ENCODE measurements around the gene CKAP2L. TPM values are rescaled to one million over a fixed set of nuclear protein-coding genes. Genes with fewer than 3 reads are reported as not detected.

Gene CKAP2L, protein sequence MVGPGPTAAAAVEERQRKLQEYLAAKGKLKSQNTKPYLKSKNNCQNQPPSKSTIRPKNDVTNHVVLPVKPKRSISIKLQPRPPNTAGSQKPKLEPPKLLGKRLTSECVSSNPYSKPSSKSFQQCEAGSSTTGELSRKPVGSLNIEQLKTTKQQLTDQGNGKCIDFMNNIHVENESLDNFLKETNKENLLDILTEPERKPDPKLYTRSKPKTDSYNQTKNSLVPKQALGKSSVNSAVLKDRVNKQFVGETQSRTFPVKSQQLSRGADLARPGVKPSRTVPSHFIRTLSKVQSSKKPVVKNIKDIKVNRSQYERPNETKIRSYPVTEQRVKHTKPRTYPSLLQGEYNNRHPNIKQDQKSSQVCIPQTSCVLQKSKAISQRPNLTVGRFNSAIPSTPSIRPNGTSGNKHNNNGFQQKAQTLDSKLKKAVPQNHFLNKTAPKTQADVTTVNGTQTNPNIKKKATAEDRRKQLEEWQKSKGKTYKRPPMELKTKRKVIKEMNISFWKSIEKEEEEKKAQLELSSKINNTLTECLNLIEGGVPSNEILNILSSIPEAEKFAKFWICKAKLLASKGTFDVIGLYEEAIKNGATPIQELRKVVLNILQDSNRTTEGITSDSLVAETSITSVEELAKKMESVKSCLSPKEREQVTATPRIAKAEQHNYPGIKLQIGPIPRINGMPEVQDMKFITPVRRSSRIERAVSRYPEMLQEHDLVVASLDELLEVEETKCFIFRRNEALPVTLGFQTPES
- total RNA-seq = 5.5 TPM
- polyA plus RNA-seq (ENCODE audit: insufficient read depth in 1 of 8, insufficient read length in 8 of 8, low replicate concordance in 1 of 8) = 10 to 100 TPM in 3 of 8 donors, 1 to 10 TPM in 5; 6.6 to 17.9 (median 9.8) TPM
- long read RNA-seq, donor 1 = 0 reads
- long read RNA-seq, donor 2 = 0 reads
- long read RNA-seq, donor 3 = 0 reads
- long read RNA-seq, donor 4 = 0 reads
- long read RNA-seq, donor 5, full-length matches to known transcripts = 3 of 14 reads
- long read RNA-seq, donor 5, partial matches to known transcripts = 11 of 14 reads
- long read RNA-seq, donor 5, other reads (novel, unspliced or antisense) = 0 of 14 reads
- long read RNA-seq, donor 6, full-length matches to known transcripts = 2 of 2 reads
- long read RNA-seq, donor 6, partial matches to known transcripts = 0 of 2 reads
- long read RNA-seq, donor 6, other reads (novel, unspliced or antisense) = 0 of 2 reads
- long read RNA-seq, donor 7, full-length matches to known transcripts = 1 of 1 reads
- long read RNA-seq, donor 7, partial matches to known transcripts = 0 of 1 reads
- long read RNA-seq, donor 7, other reads (novel, unspliced or antisense) = 0 of 1 reads
- long read RNA-seq, donor 8, full-length matches to known transcripts = 4 of 4 reads
- long read RNA-seq, donor 8, partial matches to known transcripts = 0 of 4 reads
- long read RNA-seq, donor 8, other reads (novel, unspliced or antisense) = 0 of 4 reads
- long read RNA-seq, donor 9 = 0 reads
- long read RNA-seq, donor 10 = 0 reads
- long read RNA-seq, donor 11, full-length matches to known transcripts = 1 of 1 reads
- long read RNA-seq, donor 11, partial matches to known transcripts = 0 of 1 reads
- long read RNA-seq, donor 11, other reads (novel, unspliced or antisense) = 0 of 1 reads

DNA sequence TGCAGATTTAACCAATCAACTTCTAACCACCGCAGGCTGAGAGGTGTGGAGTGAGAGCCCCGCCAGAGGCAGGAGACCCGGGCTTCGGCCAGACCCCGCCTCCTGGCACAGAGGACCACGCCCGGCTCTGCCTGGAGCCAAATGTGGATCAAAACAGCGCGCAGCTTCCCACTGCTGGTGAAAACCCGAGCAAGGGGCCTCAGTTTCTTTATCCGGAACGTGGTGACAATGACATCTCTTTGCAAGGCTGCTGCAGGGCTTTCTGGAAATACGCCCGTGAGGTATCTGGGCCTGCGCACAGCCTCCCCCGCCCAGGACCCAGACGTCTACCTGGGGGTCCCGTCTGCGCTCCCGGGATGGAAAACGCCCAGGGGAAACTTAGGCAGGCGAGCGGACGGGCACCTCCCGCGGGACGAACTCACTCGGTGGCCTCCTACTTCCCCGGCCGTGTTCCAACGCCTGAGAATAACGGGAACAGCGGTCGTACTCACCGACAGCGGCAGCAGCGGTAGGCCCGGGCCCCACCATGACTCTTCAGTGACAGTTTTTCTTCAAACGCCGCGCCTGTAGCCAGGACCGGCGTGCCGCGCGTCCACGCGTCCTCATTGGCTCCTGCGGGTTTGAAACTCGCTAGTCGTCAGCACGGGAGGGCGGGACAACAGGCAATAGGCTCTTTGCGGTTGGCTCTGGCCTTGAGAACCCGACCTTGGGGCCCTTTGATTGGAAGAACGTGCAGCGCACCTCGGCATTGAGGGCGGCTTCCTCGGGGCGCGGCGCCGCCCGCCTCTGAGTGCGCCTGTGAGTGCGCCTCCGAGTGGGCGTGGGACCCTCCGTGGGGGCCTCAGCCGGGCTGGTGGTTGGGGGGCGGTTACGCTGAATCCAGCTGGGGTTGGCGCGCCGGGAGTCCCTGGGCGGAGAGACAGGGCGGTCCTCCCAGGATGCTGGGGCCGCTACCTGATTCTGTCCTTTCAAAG, at the start of gene CKAP2L:
TSS of gene CKAP2L (minus strand) at position 539 of the 974 bp plus-strand sequence. CDS start at position 528, 11 bp downstream.
- Histone ChIP-seq H3K4me1 (ENCODE audit: control insufficient read depth, insufficient read depth, low read length) (peaks cover 8% of the 10 kb centered on the region), H3K4me3 (ENCODE audit: low read length) (peak within 1 kb of the TSS; percentile 85), H3K27ac (ENCODE audit: low read length) (peak within 1 kb of the TSS; percentile 47), H3K27me3 (ENCODE audit: control insufficient read depth, insufficient read depth, low read length) (no peaks in the 10 kb centered on the region), H3K9me3 (replicated peaks; ENCODE audit: control insufficient read depth, low read depth, low read length) (no peaks in the 10 kb centered on the region), H3K36me3 (ENCODE audit: control insufficient read depth, insufficient read depth, low read length) (no peaks in the 10 kb centered on the region)
- peak; percentile 99 for DNase-seq
- under 1% methylated on average over 77 of the region's 79 CpGs for WGBS (ENCODE audit: insufficient coverage)

DNA sequence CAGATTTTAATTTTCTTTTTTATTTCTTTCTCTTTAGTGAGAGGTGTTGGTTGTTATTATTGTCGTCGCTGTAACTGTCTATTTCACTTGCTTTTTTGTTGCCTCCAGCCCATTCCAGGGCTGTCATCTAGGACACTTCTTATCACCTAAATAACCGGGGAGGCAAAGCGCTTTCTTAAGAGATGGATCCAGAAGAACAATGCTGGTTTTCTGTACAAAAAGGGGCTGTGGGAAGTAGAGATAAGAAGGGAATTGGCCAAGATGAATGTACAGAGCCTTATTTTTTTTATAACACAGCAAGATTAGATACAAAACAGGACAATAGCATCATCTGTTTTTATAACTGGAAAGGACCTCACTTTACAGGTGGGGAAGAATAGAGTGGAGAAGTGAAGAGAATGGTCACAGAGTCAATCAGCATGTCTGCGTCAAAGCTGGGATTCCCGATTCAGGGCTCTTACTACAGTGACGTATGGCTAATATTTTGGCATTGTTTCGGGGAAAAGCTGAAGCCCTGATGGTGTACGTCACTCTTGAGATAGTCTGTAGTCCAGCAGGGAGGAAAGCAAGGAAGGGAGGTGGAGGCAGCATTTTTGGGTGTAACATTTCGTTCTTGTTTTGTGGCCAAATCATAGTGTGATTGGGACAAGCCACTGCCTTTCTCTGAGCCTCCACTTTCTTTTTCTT, 49.0 kb upstream of the CKAP2L start:
- WGBS (ENCODE audit: insufficient coverage) = 85% methylated on average over 5 of the region's 10 CpGs

DNA sequence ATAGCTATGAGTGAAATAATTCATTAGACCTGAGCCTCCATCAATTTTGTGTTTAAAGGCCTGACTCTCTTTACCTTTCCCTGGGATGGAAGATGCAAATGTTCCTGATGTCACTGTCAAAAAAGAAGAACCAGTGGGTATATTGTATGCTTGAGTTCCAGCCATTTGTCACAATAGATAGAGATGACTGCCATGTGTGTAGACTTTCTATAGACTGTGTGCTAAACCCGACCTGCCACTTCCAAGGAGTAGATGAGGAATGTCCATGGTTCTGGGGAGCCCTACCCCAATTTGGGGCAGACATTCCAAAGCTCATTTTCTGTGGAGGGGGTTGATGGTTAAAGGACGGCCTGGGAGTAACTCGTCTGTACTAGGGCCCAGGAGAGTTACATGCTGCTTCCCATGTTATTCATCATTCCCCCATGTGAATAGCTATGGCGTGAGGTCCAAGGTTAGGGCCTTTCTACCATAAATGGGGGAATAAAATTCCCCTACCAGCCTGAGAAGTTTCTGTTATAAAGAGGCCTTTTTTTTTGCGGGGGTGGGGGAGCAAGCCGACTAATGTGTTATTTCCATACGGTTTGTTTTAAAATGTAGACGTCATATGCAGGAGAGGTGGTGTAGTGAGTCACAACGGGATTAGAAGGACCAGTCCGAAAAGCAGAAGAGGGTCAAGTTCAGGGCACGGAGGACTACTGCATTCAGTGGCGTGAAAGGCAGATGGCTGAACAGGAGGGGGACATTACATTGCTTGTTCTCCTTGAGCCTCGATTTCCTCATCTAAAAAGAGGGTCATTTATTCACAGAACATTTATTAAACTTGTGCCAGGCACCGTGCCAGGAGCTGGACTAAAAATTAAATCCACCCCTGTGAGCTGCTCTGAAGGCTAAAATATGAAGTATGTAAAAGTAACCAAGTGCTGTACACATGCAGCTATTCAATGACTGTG, 48.2 kb upstream of the CKAP2L start:
- Histone ChIP-seq H3K36me3 (ENCODE audit: control insufficient read depth, insufficient read depth, low read length) (no peaks in the 10 kb centered on the region), H3K27me3 (ENCODE audit: control insufficient read depth, insufficient read depth, low read length) (no peaks in the 10 kb centered on the region), H3K4me1 (ENCODE audit: control insufficient read depth, insufficient read depth, low read length) (peaks cover 20% of the 10 kb centered on the region), H3K27ac (ENCODE audit: low read length) (peak overlapping the region; percentile 66), H3K9me3 (replicated peaks; ENCODE audit: control insufficient read depth, low read depth, low read length) (no peaks in the 10 kb centered on the region), H3K4me3 (ENCODE audit: low read length) (no peak overlapping the region)
- peak; percentile 52 for DNase-seq
- 15% methylated on average over 6 of the region's 14 CpGs for WGBS (ENCODE audit: insufficient coverage)

More for the DNA sequence above, 49.0 kb upstream of the CKAP2L start:
- H3K4me3 ChIP-seq (ENCODE audit: low read length) = no peak overlapping the region
- H3K27me3 ChIP-seq (ENCODE audit: control insufficient read depth, insufficient read depth, low read length) = no peaks in the 10 kb centered on the region
- H3K4me1 ChIP-seq (ENCODE audit: control insufficient read depth, insufficient read depth, low read length) = peaks cover 20% of the 10 kb centered on the region
- H3K36me3 ChIP-seq (ENCODE audit: control insufficient read depth, insufficient read depth, low read length) = no peaks in the 10 kb centered on the region
- DNase-seq = no peak
- peak overlapping the region; percentile 44 for H3K27ac ChIP-seq (ENCODE audit: low read length)
- no peaks in the 10 kb centered on the region for H3K9me3 ChIP-seq (replicated peaks; ENCODE audit: control insufficient read depth, low read depth, low read length)

DNA sequence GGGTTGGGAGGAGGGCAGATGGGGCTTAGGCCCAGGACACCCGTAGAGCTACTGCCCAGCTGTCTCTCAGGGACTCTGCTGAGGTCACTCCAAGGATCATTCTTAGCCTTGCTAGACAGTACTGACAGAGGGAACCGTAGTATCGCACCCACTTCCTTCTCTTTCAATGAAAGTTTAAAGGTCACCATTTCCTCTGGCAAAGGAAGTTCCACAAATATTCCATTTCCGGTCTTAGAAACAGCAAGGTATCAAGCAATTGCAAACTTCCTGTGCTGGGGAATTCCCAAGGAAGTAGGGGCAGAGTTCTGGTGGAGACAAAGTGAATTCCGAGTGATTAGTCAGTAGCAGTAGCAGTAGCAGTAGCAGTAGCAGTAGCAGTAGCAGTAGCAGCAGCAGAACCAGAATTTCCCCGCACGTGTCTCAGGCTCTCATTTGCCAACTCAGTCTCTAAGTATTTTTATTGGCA, 47.5 kb upstream of the CKAP2L start:
- H3K27me3 ChIP-seq (ENCODE audit: control insufficient read depth, insufficient read depth, low read length) = no peaks in the 10 kb centered on the region
- H3K4me3 ChIP-seq (ENCODE audit: low read length) = no peak overlapping the region
- H3K9me3 ChIP-seq (replicated peaks; ENCODE audit: control insufficient read depth, low read depth, low read length) = peaks cover 6% of the 10 kb centered on the region
- WGBS (ENCODE audit: insufficient coverage) = 41% methylated on average over 3 of the region's 7 CpGs
- H3K4me1 ChIP-seq (ENCODE audit: control insufficient read depth, insufficient read depth, low read length) = peaks cover 20% of the 10 kb centered on the region
- peak; percentile 73 for DNase-seq
- no peaks in the 10 kb centered on the region for H3K36me3 ChIP-seq (ENCODE audit: control insufficient read depth, insufficient read depth, low read length)
- H3K27ac ChIP-seq (ENCODE audit: low read length) = peak overlapping the region; percentile 66

DNA sequence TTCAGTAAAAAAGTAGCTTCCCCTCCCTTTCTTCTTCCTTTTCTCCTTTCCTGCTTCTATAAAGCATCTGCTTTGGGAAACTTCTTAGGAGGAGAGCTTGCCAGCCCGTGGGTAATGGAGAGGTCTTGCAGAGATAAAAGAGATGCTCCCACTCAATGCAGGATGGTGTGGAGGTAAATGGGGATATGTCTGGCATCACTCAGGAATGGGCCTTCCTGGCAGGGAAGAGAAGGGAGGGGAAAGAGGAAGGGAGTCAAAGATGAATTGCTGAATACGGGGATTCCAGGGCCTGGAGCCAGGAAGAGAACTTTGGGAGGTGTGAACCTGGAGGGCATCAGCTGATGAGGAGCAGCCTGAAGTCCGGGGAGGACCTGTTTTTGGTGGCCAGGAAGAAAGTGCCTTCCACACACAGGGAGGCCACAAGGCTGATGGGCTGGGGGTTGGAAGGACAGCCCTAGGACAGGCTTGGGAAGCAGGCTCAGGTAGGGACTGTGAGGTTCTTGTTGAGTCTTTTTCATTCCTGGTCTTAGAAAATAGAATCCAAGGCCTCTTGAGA, 46.9 kb upstream of the CKAP2L start:
- no peak for DNase-seq
- Histone ChIP-seq H3K9me3 (replicated peaks; ENCODE audit: control insufficient read depth, low read depth, low read length) (peaks cover 6% of the 10 kb centered on the region), H3K4me1 (ENCODE audit: control insufficient read depth, insufficient read depth, low read length) (peaks cover 20% of the 10 kb centered on the region), H3K27ac (ENCODE audit: low read length) (peak overlapping the region; percentile 22), H3K27me3 (ENCODE audit: control insufficient read depth, insufficient read depth, low read length) (no peaks in the 10 kb centered on the region), H3K36me3 (ENCODE audit: control insufficient read depth, insufficient read depth, low read length) (no peaks in the 10 kb centered on the region), H3K4me3 (ENCODE audit: low read length) (no peak overlapping the region)
- WGBS (ENCODE audit: insufficient coverage) = 37% methylated on average over 3 of the region's 3 CpGs

DNA sequence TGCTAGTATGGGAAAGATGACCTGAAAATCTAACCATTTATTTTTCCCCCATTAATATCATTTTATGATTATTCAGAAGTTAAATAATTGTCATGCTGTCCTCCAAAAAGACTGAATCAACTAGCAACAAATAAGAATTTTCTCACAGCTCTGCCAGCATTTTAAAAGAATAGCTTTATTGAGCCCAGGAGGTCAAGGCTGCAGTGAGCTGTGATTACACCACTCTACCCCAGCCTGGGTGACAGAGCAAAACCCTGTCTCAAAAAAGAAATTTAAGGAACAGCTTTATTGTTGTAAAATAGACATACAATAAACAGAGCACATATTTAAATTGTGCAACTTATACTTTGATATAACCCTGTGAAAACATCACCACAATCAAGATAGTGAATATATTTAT, 44.7 kb upstream of the CKAP2L start:
- Histone ChIP-seq H3K36me3 (ENCODE audit: control insufficient read depth, insufficient read depth, low read length) (no peaks in the 10 kb centered on the region), H3K4me3 (ENCODE audit: low read length) (no peak overlapping the region), H3K4me1 (ENCODE audit: control insufficient read depth, insufficient read depth, low read length) (peaks cover 16% of the 10 kb centered on the region), H3K9me3 (replicated peaks; ENCODE audit: control insufficient read depth, low read depth, low read length) (peaks cover 6% of the 10 kb centered on the region), H3K27me3 (ENCODE audit: control insufficient read depth, insufficient read depth, low read length) (no peaks in the 10 kb centered on the region), H3K27ac (ENCODE audit: low read length) (no peak overlapping the region)
- DNase-seq = no peak

DNA sequence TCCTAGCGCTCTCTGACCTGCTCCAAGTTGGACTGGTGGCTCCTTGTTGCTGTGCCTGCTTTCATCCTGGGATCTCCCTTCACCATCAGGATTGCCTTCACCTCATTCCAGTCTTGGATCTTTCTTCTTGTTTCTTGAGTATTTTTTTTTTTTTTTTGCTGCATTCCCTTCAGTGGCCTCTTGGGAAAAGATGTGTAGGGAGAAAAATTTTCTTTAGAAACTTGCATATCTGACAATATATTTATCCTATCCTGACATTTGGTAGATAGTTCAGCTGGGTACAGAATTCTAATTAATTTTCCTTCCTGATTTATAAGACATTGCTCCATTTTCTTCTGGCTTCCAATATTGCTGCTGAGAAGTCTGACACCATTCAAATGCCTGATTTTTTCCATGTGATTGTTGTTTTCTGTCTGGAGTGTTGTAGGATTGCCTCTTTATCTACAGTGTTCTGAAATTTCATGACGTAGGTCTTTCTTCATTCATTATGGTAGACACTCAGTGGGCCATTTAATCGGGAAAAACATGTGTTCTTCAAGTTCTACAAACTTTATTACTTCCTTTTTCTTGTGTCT, 42.9 kb upstream of the CKAP2L start:
- H3K27me3 ChIP-seq (ENCODE audit: control insufficient read depth, insufficient read depth, low read length) = no peaks in the 10 kb centered on the region

More for the DNA sequence above, 42.9 kb upstream of the CKAP2L start:
- WGBS (ENCODE audit: insufficient coverage) = 88% methylated on average over 1 of the region's 3 CpGs
- DNase-seq = no peak
- Histone ChIP-seq H3K36me3 (ENCODE audit: control insufficient read depth, insufficient read depth, low read length) (no peaks in the 10 kb centered on the region), H3K9me3 (replicated peaks; ENCODE audit: control insufficient read depth, low read depth, low read length) (peaks cover 6% of the 10 kb centered on the region), H3K4me3 (ENCODE audit: low read length) (no peak overlapping the region), H3K4me1 (ENCODE audit: control insufficient read depth, insufficient read depth, low read length) (peaks cover 7% of the 10 kb centered on the region), H3K27ac (ENCODE audit: low read length) (no peak overlapping the region)
